Liver (tissue), 9 donors: ENCODE measurements around the gene KHDRBS2. TPM values are rescaled to one million over a fixed set of nuclear protein-coding genes. Genes with fewer than 3 reads are reported as not detected.

Source experiments
- DNase-seq: peaks from one replicate; pipeline ENCODE4 v3.0.0-alpha.2; 2017; ENCODE audit warnings: low spot score
- H3K27ac ChIP-seq, 2 donors: one replicate each; pipeline ENCODE4 v1.7.0; 2013; ENCODE audit warnings: inconsistent platforms in 2 of 2, low read length in 2 of 2, control low read depth in 1 of 2, low read depth in 1 of 2, mild to moderate bottlenecking in 1 of 2
- H3K27me3 ChIP-seq, 4 donors: one replicate each; pipeline versions ENCODE4 v1.6.1 to v1.7.0; 2013; ENCODE audit warnings: low read length in 3 of 4, inconsistent platforms in 1 of 4, mild to moderate bottlenecking in 1 of 4, moderate library complexity in 1 of 4; ENCODE audit not compliant: control insufficient read depth in 4 of 4, insufficient read depth in 4 of 4
- H3K36me3 ChIP-seq, 4 donors: one replicate each; pipeline versions ENCODE4 v1.6.1 to v1.7.0; 2013; ENCODE audit warnings: low read length in 3 of 4, mild to moderate bottlenecking in 3 of 4, low read depth in 1 of 4, moderate library complexity in 1 of 4; ENCODE audit not compliant: control insufficient read depth in 4 of 4, insufficient read depth in 3 of 4
- H3K4me1 ChIP-seq, 4 donors: one replicate each; pipeline versions ENCODE4 v1.6.1 to v1.7.0; 2013; ENCODE audit warnings: low read length in 3 of 4, mild to moderate bottlenecking in 3 of 4, moderate library complexity in 1 of 4; ENCODE audit not compliant: control insufficient read depth in 4 of 4, insufficient read depth in 4 of 4
- H3K4me3 ChIP-seq, 3 donors: one replicate each; pipeline versions ENCODE4 v1.6.1 to v1.7.0; 2013; ENCODE audit warnings: low read length in 3 of 3, control low read depth in 1 of 3, low read depth in 1 of 3, mild to moderate bottlenecking in 1 of 3
- H3K9ac ChIP-seq, 2 donors: one replicate each; pipeline ENCODE4 v1.7.0; 2013; ENCODE audit warnings: low read length in 2 of 2, mild to moderate bottlenecking in 2 of 2, moderate library complexity in 2 of 2, control low read depth in 1 of 2, low read depth in 1 of 2
- H3K9me3 ChIP-seq, 4 donors: one replicate each; pipeline versions ENCODE4 v1.6.1 to v1.7.0; 2013; ENCODE audit warnings: low read length in 3 of 4; ENCODE audit not compliant: control insufficient read depth in 4 of 4
- ATF3 ChIP-seq: IDR thresholded peaks from 2 replicates; pipeline ENCODE4 v1.6.1; 2016; ENCODE audit warnings: antibody characterized with exemption
- CTCF ChIP-seq: fragments of 150-350 bp; IDR thresholded peaks from 2 replicates; pipeline ENCODE4 v1.5.1; 2017; ENCODE audit warnings: improper control_type of control experiment, low read depth, low read length; ENCODE audit not compliant: missing input control
- EGR1 ChIP-seq, 2 donors: IDR thresholded peaks; 2 replicates each; pipeline ENCODE4 v1.6.1; 2016 to 2018; ENCODE audit warnings: antibody characterized with exemption in 2 of 2, low read depth in 2 of 2
- FOXA1 ChIP-seq: IDR thresholded peaks from 2 replicates; pipeline ENCODE4 v1.6.1; 2016; ENCODE audit warnings: antibody characterized with exemption
- FOXA2 ChIP-seq: IDR thresholded peaks from 2 replicates; pipeline ENCODE4 v1.6.1; 2016; ENCODE audit warnings: antibody characterized with exemption
- GABPA ChIP-seq, 2 donors: IDR thresholded peaks in 1 of 2; conservative IDR thresholded peaks in 1 of 2; 2 replicates each; pipeline ENCODE4 v1.6.1; 2016; ENCODE audit warnings: antibody characterized with exemption in 2 of 2, mild to moderate bottlenecking in 1 of 2, moderate library complexity in 1 of 2
- HNF4A ChIP-seq, 2 donors: conservative IDR thresholded peaks; 2 replicates each; pipeline ENCODE4 v1.6.1; 2016; ENCODE audit warnings: antibody characterized with exemption in 2 of 2, mild to moderate bottlenecking in 2 of 2
- HNF4G ChIP-seq: IDR thresholded peaks from 2 replicates; pipeline ENCODE4 v1.6.1; 2016; ENCODE audit warnings: antibody characterized with exemption
- JUND ChIP-seq, 2 donors: IDR thresholded peaks; 2 replicates each; pipeline ENCODE4 v1.6.1; 2016; ENCODE audit warnings: antibody characterized with exemption in 2 of 2
- MAX ChIP-seq: IDR thresholded peaks from 2 replicates; pipeline ENCODE4 v1.6.1; 2016; ENCODE audit warnings: antibody characterized with exemption
- NR2F2 ChIP-seq: IDR thresholded peaks from 2 replicates; pipeline ENCODE4 v1.6.1; 2016; ENCODE audit warnings: antibody characterized with exemption
- RAD21 ChIP-seq, 2 donors: IDR thresholded peaks; 2 replicates each; pipeline ENCODE4 v1.6.1; 2016; ENCODE audit warnings: antibody characterized with exemption in 2 of 2, mild to moderate bottlenecking in 2 of 2
- REST ChIP-seq: IDR thresholded peaks from 2 replicates; pipeline ENCODE4 v1.6.1; 2016; ENCODE audit warnings: antibody characterized with exemption, mild to moderate bottlenecking
- RXRA ChIP-seq, 2 donors: IDR thresholded peaks; 2 replicates each; pipeline ENCODE4 v1.6.1; 2017 to 2018; ENCODE audit warnings: antibody characterized with exemption in 2 of 2, mild to moderate bottlenecking in 1 of 2
- SP1 ChIP-seq: IDR thresholded peaks from 2 replicates; pipeline ENCODE4 v1.6.1; 2018; ENCODE audit warnings: antibody characterized with exemption, mild to moderate bottlenecking
- TAF1 ChIP-seq: conservative IDR thresholded peaks from 2 replicates; pipeline ENCODE4 v1.6.1; 2016; ENCODE audit warnings: antibody characterized with exemption, mild to moderate bottlenecking
- YY1 ChIP-seq: IDR thresholded peaks from 2 replicates; pipeline ENCODE4 v1.6.1; 2016; ENCODE audit warnings: antibody characterized with exemption, mild to moderate bottlenecking
- ZBTB33 ChIP-seq: IDR thresholded peaks from 2 replicates; pipeline ENCODE4 v1.6.1; 2016; ENCODE audit warnings: antibody characterized with exemption
- WGBS: extraction: QIAGEN DNeasy Blood & Tissue Kit; methylation state at CpG from one replicate; pipeline ENCODE4 v1.1.7; 2013; 5-methylcytosine and 5-hydroxymethylcytosine counted together
- polyA plus RNA-seq, 2 donors: library from polyadenylated mRNA; stranded (reverse) in 1 of 2; unstranded in 1 of 2; fragments of 200-250 nt in 1 of 2; fragments of >200 nt in 1 of 2; fragmentation: Nextera tagmentation in 1 of 2; extraction: Ambion mirVana in 1 of 2; gene quantifications; one replicate each; pipeline versions ENCODE4 v1.2.1 to v1.2.3, GENCODE V29; 2013 to 2015
- total RNA-seq, 2 donors: library from RNA; depleted of rRNA; stranded (reverse); fragments of >200 nt; gene quantifications; one replicate each; pipeline ENCODE4 v1.2.3, GENCODE V29; 2014
- donor health status: healthy.
- donor health status: healthy.
- donor health status: healthy.
- donor health status: healthy.
- donor health status: healthy.

KHDRBS2 gene
- total and polyA plus RNA-seq, 4 donors = 0.08 to 1.1 TPM; not detected in 2

- TF ChIP-seq CTCF (no peak), SP1 (no peak), NR2F2 (no peak), RAD21 (IDR thresholded peaks at IDR 0.05) (no peak)
Measured at GRCh38 chr6:61977947-61978346, 308.1 kb downstream of the KHDRBS2 start (continued).

- Histone ChIP-seq H3K27me3 (no peaks in the 10 kb centered on the region), H3K36me3 (no peaks in the 10 kb centered on the region), H3K9ac (no peak overlapping the region), H3K4me1 (no peaks in the 10 kb centered on the region), H3K4me3 (no peak overlapping the region), H3K27ac (no peak overlapping the region), H3K9me3 (no peaks in the 10 kb centered on the region)
- no peak for DNase-seq
- WGBS = 60% methylated on average over 1 of the region's 1 CpG
- TF ChIP-seq RXRA (IDR thresholded peaks at IDR 0.05) (no peak), SP1 (no peak), HNF4A (conservative IDR thresholded peaks at IDR 0.05) (no peak), RAD21 (IDR thresholded peaks at IDR 0.05) (no peak), FOXA1 (no peak), TAF1 (no peak)
Measured at GRCh38 chr6:61977099-61977498, 308.9 kb downstream of the KHDRBS2 start.

- H3K4me3 ChIP-seq = no peak overlapping the region
- WGBS = 94% methylated on average over 2 of the region's 2 CpGs
- no peaks in the 10 kb centered on the region for H3K4me1 ChIP-seq
- no peaks in the 10 kb centered on the region for H3K36me3 ChIP-seq
- H3K27me3 ChIP-seq = no peaks in the 10 kb centered on the region
- H3K9me3 ChIP-seq = no peaks in the 10 kb centered on the region
- no peak for DNase-seq
- no peak overlapping the region for H3K9ac ChIP-seq
- H3K27ac ChIP-seq = no peak overlapping the region
- TF ChIP-seq ATF3 (no peak), NR2F2 (no peak), FOXA2 (no peak), TAF1 (no peak), HNF4A (conservative IDR thresholded peaks at IDR 0.05) (no peak), YY1 (no peak), REST (no peak), CTCF (no peak), MAX (no peak), SP1 (no peak), EGR1 (IDR thresholded peaks at IDR 0.05; ENCODE audit: low read depth in 2 of 2) (no peak), RAD21 (IDR thresholded peaks at IDR 0.05) (no peak), HNF4G (no peak), GABPA (IDR thresholded peaks at IDR 0.05 in 1 of 2, conservative IDR thresholded peaks at IDR 0.05 in 1 of 2) (no peak), FOXA1 (no peak), RXRA (IDR thresholded peaks at IDR 0.05) (no peak), JUND (IDR thresholded peaks at IDR 0.05) (no peak), ZBTB33 (no peak)
Measured at GRCh38 chr6:61959196-61959595, 326.8 kb downstream of the KHDRBS2 start.
